Neural crest cell (in vitro differentiated cells): ENCODE results near the gene ANKFY1. TPM values are rescaled to one million over a fixed set of nuclear protein-coding genes. Genes with fewer than 3 reads are reported as not detected.

ENCODE experiments used
- DNase-seq: peaks from one replicate; pipeline ENCODE4 v3.0.0; 2021; ENCODE audit warnings: low read depth, mixed read lengths, low spot score
- H3K27ac Mint-ChIP-seq: one replicate; pipeline ENCODE4 v1.8.0; 2021; ENCODE audit warnings: mild to moderate bottlenecking, mixed read lengths; ENCODE audit not compliant: unreplicated experiment
- H3K27me3 Mint-ChIP-seq: 2 replicates; pipeline ENCODE4 v1.8.0; 2021; ENCODE audit warnings: low read depth, mild to moderate bottlenecking, mixed read lengths
- H3K36me3 Mint-ChIP-seq: 2 replicates; pipeline ENCODE4 v1.8.0; 2021; ENCODE audit warnings: low read depth, mild to moderate bottlenecking, mixed read lengths
- H3K4me1 Mint-ChIP-seq: 2 replicates; pipeline ENCODE4 v1.8.0; 2021; ENCODE audit warnings: mixed read lengths
- H3K4me3 Mint-ChIP-seq: one replicate; pipeline ENCODE4 v1.8.0; 2021; ENCODE audit warnings: mild to moderate bottlenecking, mixed read lengths
- H3K9me3 Mint-ChIP-seq: 2 replicates; pipeline ENCODE4 v1.8.0; 2021; ENCODE audit warnings: mixed read lengths
- CTCF ChIP-seq: fragments of 200-600 bp; sonication (generic); conservative IDR thresholded peaks from 2 replicates; pipeline ENCODE4 v1.5.0; 2021; ENCODE audit warnings: antibody characterized with exemption, mild to moderate bottlenecking
- total RNA-seq: library from RNA; stranded (reverse); gene quantifications from 2 replicates; pipeline ENCODE4 v1.2.1, GENCODE V29; 2021

The ANKFY1 gene
- total RNA-seq, 1 donor from 2014 or later, result 73.5 TPM

- TF ChIP-seq CTCF, result no peak
- Mint-ChIP-seq H3K36me3 (peaks cover 2% of the 10 kb centered on the region), H3K4me1 (peaks cover 14% of the 10 kb centered on the region), H3K9me3 (no peaks in the 10 kb centered on the region), H3K27ac (no peak overlapping the region), H3K27me3 (no peaks in the 10 kb centered on the region), H3K4me3 (no peak overlapping the region)
- no peak for DNase-seq
Measured at GRCh38 chr17:4127555-4127954, 136.2 kb downstream of the ANKFY1 start.

GRCh38 chr17:4125552-4125951 is 138.2 kb downstream of the ANKFY1 start:
- DNase-seq, result no peak
- Mint-ChIP-seq H3K27me3 (no peaks in the 10 kb centered on the region), H3K4me1 (peaks cover 7% of the 10 kb centered on the region), H3K27ac (no peak overlapping the region), H3K36me3 (peaks cover 2% of the 10 kb centered on the region), H3K9me3 (no peaks in the 10 kb centered on the region), H3K4me3 (no peak overlapping the region)
- no peak for TF ChIP-seq CTCF

GRCh38 chr17:4124999-4125398 is 138.8 kb downstream of the ANKFY1 start:
- H3K4me1 Mint-ChIP-seq, result peaks cover 5% of the 10 kb centered on the region
- H3K36me3 Mint-ChIP-seq, result no peaks in the 10 kb centered on the region
- H3K27ac Mint-ChIP-seq, result peak overlapping the region; percentile 5
- H3K27me3 Mint-ChIP-seq, result no peaks in the 10 kb centered on the region
- H3K4me3 Mint-ChIP-seq, result no peak overlapping the region
- no peaks in the 10 kb centered on the region for H3K9me3 Mint-ChIP-seq
- TF ChIP-seq CTCF, result no peak
- DNase-seq, result no peak

GRCh38 chr17:4120332-4120731 is 143.4 kb downstream of the ANKFY1 start:
- peaks cover 3% of the 10 kb centered on the region for H3K4me1 Mint-ChIP-seq
- H3K27ac Mint-ChIP-seq, result no peak overlapping the region
- no peak for DNase-seq
- H3K4me3 Mint-ChIP-seq, result no peak overlapping the region
- H3K36me3 Mint-ChIP-seq, result peaks cover 3% of the 10 kb centered on the region
- H3K9me3 Mint-ChIP-seq, result no peaks in the 10 kb centered on the region
- H3K27me3 Mint-ChIP-seq, result no peaks in the 10 kb centered on the region
- no peak for TF ChIP-seq CTCF

- Mint-ChIP-seq H3K9me3 (no peaks in the 10 kb centered on the region), H3K27me3 (no peaks in the 10 kb centered on the region), H3K36me3 (peaks cover 3% of the 10 kb centered on the region), H3K4me1 (no peaks in the 10 kb centered on the region), H3K4me3 (no peak overlapping the region), H3K27ac (no peak overlapping the region)
- DNase-seq, result no peak
- TF ChIP-seq CTCF, result no peak
Measured at GRCh38 chr17:4119299-4119698, 144.5 kb downstream of the ANKFY1 start.
